ENCODE results near the gene CDH12.

GRCh38 chr5:22306011-22306410, 547.1 kb downstream of the CDH12 start:
- no peak for TF ChIP-seq RAD21 (IDR thresholded peaks at IDR 0.05; ENCODE audit: low read depth)
- no peak for TF ChIP-seq EP300 (IDR thresholded peaks at IDR 0.05; ENCODE audit: borderline replicate concordance)
- no peak for TF ChIP-seq FOXM1 (IDR thresholded peaks at IDR 0.05; ENCODE audit: borderline replicate concordance, low read depth)
- TF ChIP-seq, protein P1, sequence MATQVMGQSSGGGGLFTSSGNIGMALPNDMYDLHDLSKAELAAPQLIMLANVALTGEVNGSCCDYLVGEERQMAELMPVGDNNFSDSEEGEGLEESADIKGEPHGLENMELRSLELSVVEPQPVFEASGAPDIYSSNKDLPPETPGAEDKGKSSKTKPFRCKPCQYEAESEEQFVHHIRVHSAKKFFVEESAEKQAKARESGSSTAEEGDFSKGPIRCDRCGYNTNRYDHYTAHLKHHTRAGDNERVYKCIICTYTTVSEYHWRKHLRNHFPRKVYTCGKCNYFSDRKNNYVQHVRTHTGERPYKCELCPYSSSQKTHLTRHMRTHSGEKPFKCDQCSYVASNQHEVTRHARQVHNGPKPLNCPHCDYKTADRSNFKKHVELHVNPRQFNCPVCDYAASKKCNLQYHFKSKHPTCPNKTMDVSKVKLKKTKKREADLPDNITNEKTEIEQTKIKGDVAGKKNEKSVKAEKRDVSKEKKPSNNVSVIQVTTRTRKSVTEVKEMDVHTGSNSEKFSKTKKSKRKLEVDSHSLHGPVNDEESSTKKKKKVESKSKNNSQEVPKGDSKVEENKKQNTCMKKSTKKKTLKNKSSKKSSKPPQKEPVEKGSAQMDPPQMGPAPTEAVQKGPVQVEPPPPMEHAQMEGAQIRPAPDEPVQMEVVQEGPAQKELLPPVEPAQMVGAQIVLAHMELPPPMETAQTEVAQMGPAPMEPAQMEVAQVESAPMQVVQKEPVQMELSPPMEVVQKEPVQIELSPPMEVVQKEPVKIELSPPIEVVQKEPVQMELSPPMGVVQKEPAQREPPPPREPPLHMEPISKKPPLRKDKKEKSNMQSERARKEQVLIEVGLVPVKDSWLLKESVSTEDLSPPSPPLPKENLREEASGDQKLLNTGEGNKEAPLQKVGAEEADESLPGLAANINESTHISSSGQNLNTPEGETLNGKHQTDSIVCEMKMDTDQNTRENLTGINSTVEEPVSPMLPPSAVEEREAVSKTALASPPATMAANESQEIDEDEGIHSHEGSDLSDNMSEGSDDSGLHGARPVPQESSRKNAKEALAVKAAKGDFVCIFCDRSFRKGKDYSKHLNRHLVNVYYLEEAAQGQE (IDR thresholded peaks at IDR 0.05; ENCODE audit: low read depth) = no peak
- no peak for TF ChIP-seq CREB1 (IDR thresholded peaks at IDR 0.05; ENCODE audit: low read depth)
- TF ChIP-seq TAF1 (IDR thresholded peaks at IDR 0.05; ENCODE audit: low read depth) = no peak
- TF ChIP-seq EGR1 (IDR thresholded peaks at IDR 0.05) = no peak
- no peak for TF ChIP-seq CEBPB (IDR thresholded peaks at IDR 0.05)
- TF ChIP-seq ZBTB7A (IDR thresholded peaks at IDR 0.05; ENCODE audit: low read depth) = no peak
